Activated CD4-positive, alpha-beta T cell treated with anti-CD3 and anti-CD28 coated beads, Interleukin-2, amount 50 U/mL, for 4 hours (primary cell): Measurements from ENCODE around the gene CDX1.

Experiments used
- DNase-seq, 2 experiments: peaks; one replicate each; pipeline ENCODE4 v3.0.0-alpha.2; 2020

The CDX1 gene

GRCh38 chr5:150146862-150147601, 19.5 kb upstream of the CDX1 start:
- DNase-seq = no peak

- no peak for DNase-seq
Observed at GRCh38 chr5:150147670-150148069, 18.9 kb upstream of the CDX1 start.

- DNase-seq = no peak
Observed at GRCh38 chr5:150148117-150148927, 18.3 kb upstream of the CDX1 start.

GRCh38 chr5:150149618-150150017, 17.0 kb upstream of the CDX1 start:
- DNase-seq = no peak

GRCh38 chr5:150152636-150153462, 13.7 kb upstream of the CDX1 start:
- DNase-seq = no peak

- no peak for DNase-seq
Observed at GRCh38 chr5:150153483-150153882, 13.1 kb upstream of the CDX1 start.

- no peak for DNase-seq
Observed at GRCh38 chr5:150153957-150154617, 12.5 kb upstream of the CDX1 start.

GRCh38 chr5:150154618-150155128, 11.9 kb upstream of the CDX1 start:
- no peak for DNase-seq

GRCh38 chr5:150155258-150156026, 11.1 kb upstream of the CDX1 start, which contains the start of gene PDGFRB:
PDGFRB (minus strand) TSS chr5:150155845; CDS start chr5:150137047, 18,798 bp downstream.
- no peak for DNase-seq

- no peak for DNase-seq
Observed at GRCh38 chr5:150156027-150156368, 10.6 kb upstream of the CDX1 start.

GRCh38 chr5:150156540-150156939, 10.0 kb upstream of the CDX1 start:
- DNase-seq = no peak

GRCh38 chr5:150157168-150157567, 9.4 kb upstream of the CDX1 start:
- DNase-seq = no peak

- DNase-seq = no peak
Observed at GRCh38 chr5:150158170-150158949, 8.2 kb upstream of the CDX1 start.

- no peak for DNase-seq
Observed at GRCh38 chr5:150159031-150159430, 7.5 kb upstream of the CDX1 start.

GRCh38 chr5:150159741-150160179, 6.8 kb upstream of the CDX1 start:
- no peak for DNase-seq

GRCh38 chr5:150160448-150161081, 6.0 kb upstream of the CDX1 start:
- no peak for DNase-seq

GRCh38 chr5:150161242-150162141, 5.1 kb upstream of the CDX1 start:
- DNase-seq = peak; percentile 65

GRCh38 chr5:150162142-150162513, 4.5 kb upstream of the CDX1 start:
- no peak for DNase-seq

GRCh38 chr5:150163035-150163434, 3.5 kb upstream of the CDX1 start:
- no peak for DNase-seq
